K562 (cell line): ENCODE results near the gene CDKN2AIPNL. TPM values are rescaled to one million over a fixed set of nuclear protein-coding genes. Genes with fewer than 3 reads are reported as not detected.

Experiments
- ATAC-seq: fragments of 200-7000 bp; cut with Tn5 transposase; 3 replicates; pipeline ENCODE4 v1.9.1; 2020; ENCODE audit warnings: moderate library complexity
- BruUV-seq: library from RNA; stranded (reverse); fragments of 400-500 nt; replicated peaks from 2 replicates; lab custom pipeline; 2021; lab: Mats Ljungman, UMichigan
- CTCF ChIA-PET: fragments of 300-600 bp; formaldehyde crosslinking; extraction: SDS; loops from one replicate; lab custom pipeline; 2021; ENCODE audit warnings: low intra/inter-chr PET ratio; lab: Yijun Ruan, JAX
- POLR2A ChIA-PET: fragments of 300-600, 350-650 bp; sonication (Branson Sonifier 250); formaldehyde crosslinking; extraction: SDS; loops from one replicate; lab custom pipeline; 2021; ENCODE audit warnings: antibody characterized with exemption, inconsistent platforms; lab: Yijun Ruan, JAX
- DNase-seq, 4 experiments: peaks; one replicate each; pipeline versions ENCODE4 v3.0.0 to v3.0.0-alpha.2; 2011 to 2018; ENCODE audit warnings: low spot score in 3 of 4, mixed read lengths in 3 of 4; ENCODE audit errors: extremely low read depth in 1 of 4
- FAIRE-seq: peaks from 2 replicates; lab custom pipeline; 2011; peaks lifted over from hg19 to GRCh38; lab: Jason Lieb, UNC
- H2AFZ ChIP-seq: 2 replicates; pipeline ENCODE4 v1.6.0; 2011; ENCODE audit warnings: low read depth, low read length, control low read depth, inconsistent platforms
- H3K27ac ChIP-seq: fragments of 200-600 bp; 3 replicates; pipeline ENCODE4 v1.8.0; 2011; ENCODE audit warnings: low read depth, mild to moderate bottlenecking, control low read depth, inconsistent platforms, low read length, moderate library complexity, mixed read lengths; ENCODE audit errors: extremely low read depth
- H3K27me3 ChIP-seq, 2 experiments: fragments of 300-600 bp in 1 of 2; 2 replicates in 1 of 2; 3 replicates in 1 of 2; pipeline versions ENCODE4 v1.6.0 to v1.8.0; 2011; ENCODE audit warnings: inconsistent platforms in 2 of 2, low read length in 2 of 2, mild to moderate bottlenecking in 1 of 2, mixed read lengths in 1 of 2, moderate library complexity in 1 of 2; ENCODE audit not compliant: control insufficient read depth in 2 of 2, insufficient read depth in 2 of 2
- H3K36me3 ChIP-seq: fragments of 300-600 bp; 3 replicates; pipeline ENCODE4 v1.8.0; 2011; ENCODE audit warnings: mild to moderate bottlenecking, low read length, inconsistent platforms; ENCODE audit not compliant: control insufficient read depth, insufficient read depth
- H3K4me1 ChIP-seq, 2 experiments: fragments of 200-600 bp in 1 of 2; replicated peaks in 1 of 2; 2 replicates in 1 of 2; 3 replicates in 1 of 2; pipeline versions ENCODE4 v1.5.1 to v1.8.0; 2011; ENCODE audit warnings: inconsistent platforms in 2 of 2, low read length in 2 of 2, mild to moderate bottlenecking in 1 of 2, mixed read lengths in 1 of 2, moderate library complexity in 1 of 2; ENCODE audit not compliant: control insufficient read depth in 2 of 2, insufficient read depth in 2 of 2
- H3K4me2 ChIP-seq: 2 replicates; pipeline ENCODE4 v1.6.1; 2011; ENCODE audit warnings: low read length, control low read depth, inconsistent platforms, mixed read lengths; ENCODE audit not compliant: insufficient read depth
- H3K4me3 ChIP-seq: fragments of 200-600 bp; sonication (generic), shearing (Covaris generic); 2 replicates; pipeline ENCODE4 v1.5.1; 2016; ENCODE audit warnings: control low read depth, inconsistent platforms
- H3K79me2 ChIP-seq: fragments of 200-600 bp; 3 replicates; pipeline ENCODE4 v1.8.0; 2011; ENCODE audit warnings: low read length, inconsistent platforms; ENCODE audit not compliant: control insufficient read depth, insufficient read depth
- H3K9ac ChIP-seq, 2 experiments: 2 replicates each; pipeline versions ENCODE4 v1.6.0 to v1.6.1; 2011; ENCODE audit warnings: low read depth in 2 of 2, low read length in 2 of 2, control low read depth in 1 of 2, inconsistent platforms in 1 of 2, mild to moderate bottlenecking in 1 of 2, mixed read lengths in 1 of 2; ENCODE audit not compliant: insufficient read depth in 1 of 2
- H3K9me1 ChIP-seq: one replicate; pipeline ENCODE4 v1.6.0; 2011; ENCODE audit warnings: inconsistent platforms, mild to moderate bottlenecking, low read length, moderate library complexity; ENCODE audit not compliant: control insufficient read depth, insufficient read depth
- H3K9me3 ChIP-seq: replicated peaks from 2 replicates; pipeline ENCODE4 v1.5.1; 2011; ENCODE audit warnings: low read depth, low read length, inconsistent platforms; ENCODE audit not compliant: control insufficient read depth, insufficient read depth
- H4K20me1 ChIP-seq: replicated peaks from 2 replicates; pipeline ENCODE4 v1.6.1; 2011; ENCODE audit warnings: low read length, inconsistent platforms, mixed read lengths; ENCODE audit not compliant: control insufficient read depth, insufficient read depth
- CHCHD3 ChIP-seq: fragments of 250-450 bp; sonication (Bioruptor Pico); IDR thresholded peaks from 2 replicates; pipeline ENCODE4 v2.1.2; 2022; ENCODE audit warnings: mild to moderate bottlenecking
- CREM ChIP-seq: IDR thresholded peaks from 2 replicates; pipeline ENCODE4 v1.6.1; 2014; ENCODE audit warnings: antibody characterized with exemption, low read depth
- EZH2 ChIP-seq: IDR thresholded peaks from 2 replicates; pipeline ENCODE4 v1.6.1; 2012; ENCODE audit warnings: low read depth, mild to moderate bottlenecking, inconsistent platforms, low read length, borderline replicate concordance
- MEF2D ChIP-seq: conservative IDR thresholded peaks from 2 replicates; pipeline ENCODE4 v1.6.1; 2016; ENCODE audit warnings: low read depth, missing genetic modification characterization, missing compliant biosample characterization
- NFRKB ChIP-seq: fragments of 450-650 bp; IDR thresholded peaks from 2 replicates; pipeline ENCODE4 v1.6.1; 2016; ENCODE audit warnings: low read depth
- POLR2A ChIP-seq: fragments of 450-650 bp; conservative IDR thresholded peaks from 2 replicates; pipeline ENCODE4 v1.6.1; 2016
- RBM25 ChIP-seq: fragments of 200-400 bp; formaldehyde crosslinking; IDR thresholded peaks from 2 replicates; pipeline ENCODE4 v1.6.1; 2018; ENCODE audit warnings: low read length, low read depth, moderate library complexity; ENCODE audit not compliant: severe bottlenecking
- SLC30A9 ChIP-seq: fragments of 250-450 bp; sonication (Bioruptor Pico); IDR thresholded peaks from 2 replicates; pipeline ENCODE4 v1.8.0; 2022; ENCODE audit warnings: mild to moderate bottlenecking, moderate library complexity
- STAT5B ChIP-seq: fragments of 250-450 bp; sonication (Bioruptor Pico); IDR thresholded peaks from 2 replicates; pipeline ENCODE4 v1.8.0; 2021; ENCODE audit warnings: mild to moderate bottlenecking, inconsistent platforms
- TAF9B ChIP-seq: fragments of 450-650 bp; IDR thresholded peaks from 2 replicates; pipeline ENCODE4 v1.6.1; 2018; ENCODE audit warnings: mild to moderate bottlenecking; ENCODE audit not compliant: partially characterized antibody
- ZFPM2 ChIP-seq: fragments of 250-450 bp; sonication (Bioruptor Pico); IDR thresholded peaks from 2 replicates; pipeline ENCODE4 v1.5.1; 2022; ENCODE audit warnings: mild to moderate bottlenecking
- ZNF384 ChIP-seq: IDR thresholded peaks from 2 replicates; pipeline ENCODE4 v1.6.1; 2012; ENCODE audit warnings: low read depth, low read length, improper control_type of control experiment
- ZNF766 ChIP-seq: fragments of 200-800 bp; sonication (Bioruptor generic); conservative IDR thresholded peaks from 2 replicates; pipeline ENCODE4 v1.6.1; 2016; ENCODE audit warnings: missing genetic modification characterization, missing compliant biosample characterization
- WGBS: fragments of 100-300 bp; shearing (Covaris generic); methylation state at CpG from one replicate; pipeline ENCODE4 v1.1.6; 2016; ENCODE audit warnings: low coverage, mixed read lengths; ENCODE audit not compliant: insufficient coverage; ENCODE audit errors: missing lambda C conversion rate; 5-methylcytosine and 5-hydroxymethylcytosine counted together
- in situ Hi-C: fragments of 300-500 bp; cut with MboI; formaldehyde crosslinking; loops from 4 replicates; pipeline ENCODE4 v1.15.0; 2018; ENCODE audit warnings: inconsistent platforms, mixed read lengths
- intact Hi-C: fragments of 100-400 bp; cut with micrococcal nuclease; formaldehyde crosslinking; loops from 2 replicates; pipeline ENCODE4 v1.14.2; 2022
- polyA plus RNA-seq, 8 experiments: library from polyadenylated mRNA; depleted of rRNA in 4 of 8; stranded (reverse) in 5 of 8; unstranded in 3 of 8; fragments of >200 nt; fragmentation: Nextera tagmentation in 2 of 8; fragmentation: Illumina TruSeq in 1 of 8; extraction: Ambion mirVana in 2 of 8; extraction: Trizol in 1 of 8; gene quantifications; 2 replicates each; pipeline versions ENCODE4 v1.2.1 to v1.2.3, GENCODE V29; 2011 to 2014; ENCODE audit warnings: inconsistent platforms in 1 of 8, missing spikeins in 1 of 8
- total RNA-seq, 7 experiments: library from RNA; depleted of rRNA in 6 of 7; stranded (reverse); fragments of >200 nt in 6 of 7; fragmentation: Illumina TruSeq in 2 of 7; extraction: Trizol in 2 of 7; gene quantifications; 2 replicates each; pipeline versions ENCODE4 v1.2.1 to v1.2.3, GENCODE V29; 2011 to 2021; ENCODE audit warnings: low replicate concordance in 1 of 7
- TF ChIP-seq, protein P1 (sequence below): fragments of 250-450 bp; sonication (Bioruptor Pico); IDR thresholded peaks from 2 replicates; pipeline ENCODE4 v1.4.0; 2020; ENCODE audit warnings: mild to moderate bottlenecking
- TF ChIP-seq, protein P2 (sequence below), 2 experiments: fragments of 450-650 bp in 1 of 2; sonication (generic) in 1 of 2; formaldehyde crosslinking in 1 of 2; IDR thresholded peaks in 1 of 2; conservative IDR thresholded peaks in 1 of 2; 2 replicates each; pipeline versions ENCODE4 v1.6.1 to v1.8.1; 2016 to 2023; ENCODE audit warnings: mild to moderate bottlenecking in 2 of 2, moderate library complexity in 2 of 2, inconsistent platforms in 1 of 2, missing genetic modification reagents in 1 of 2
- TF ChIP-seq, protein P3 (sequence below): fragments of 250-450 bp; sonication (Bioruptor Pico); IDR thresholded peaks from 2 replicates; pipeline ENCODE4 v1.8.0; 2022; ENCODE audit warnings: inconsistent platforms, mild to moderate bottlenecking, moderate library complexity, borderline replicate concordance
- TF ChIP-seq, protein P4 (sequence below): fragments of 250-450 bp; sonication (Bioruptor Pico); IDR thresholded peaks from 2 replicates; pipeline ENCODE4 v1.8.0; 2022; ENCODE audit warnings: moderate library complexity, mild to moderate bottlenecking, inconsistent platforms
- TF ChIP-seq, protein P5 (sequence below): fragments of 200-800 bp; sonication (Bioruptor generic); IDR thresholded peaks from 2 replicates; pipeline ENCODE4 v1.6.1; 2017; ENCODE audit warnings: missing genetic modification characterization, missing compliant biosample characterization

The CDKN2AIPNL gene
- total and polyA plus RNA-seq, 9 of the 15 experiments (the other 6 are each of a cell fraction or from before 2014, with no cell fraction given): 19.9 to 46.9 (median 42.2) TPM

DNA sequence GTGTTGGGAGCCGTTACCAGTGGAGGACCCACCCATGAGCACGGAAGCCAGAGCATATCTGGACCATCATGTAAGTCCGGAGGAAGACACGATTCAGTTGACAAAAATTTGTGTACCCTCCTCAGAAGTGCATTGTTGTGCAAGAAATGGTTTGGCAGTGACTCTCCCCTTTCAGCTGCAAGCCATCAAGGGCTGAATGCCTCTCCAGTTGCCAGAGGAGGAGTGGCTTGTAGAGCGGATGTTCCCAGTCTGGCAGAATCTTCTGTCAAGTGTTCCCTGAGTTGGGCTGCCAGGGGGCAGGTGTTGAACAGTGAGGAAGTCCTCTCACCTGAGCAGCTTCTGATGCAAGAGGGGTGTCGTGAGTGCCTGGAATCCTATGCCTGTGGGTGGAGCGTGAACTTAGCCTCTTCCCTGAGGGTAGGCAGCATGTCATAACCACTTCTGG is 27.6 kb upstream of the CDKN2AIPNL start:
- ChIA-PET POLR2A (interaction anchor here (1.0 to 1.5 kb wide), 3 partner anchors 10 to 140 kb away, joined by 3 to 5 read pairs (median 4); no protein-coding TSS in a partner anchor), CTCF (no interaction called here)
- no peak for DNase-seq
- Histone ChIP-seq H4K20me1 (no peaks in the 10 kb centered on the region), H2AFZ (no peak overlapping the region), H3K27ac (no peak overlapping the region), H3K9me1 (no peaks in the 10 kb centered on the region), H3K9ac (no peak overlapping the region), H3K4me3 (no peak overlapping the region), H3K4me2 (no peak overlapping the region), H3K36me3 (no peaks in the 10 kb centered on the region), H3K79me2 (no peaks in the 10 kb centered on the region), H3K9me3 (no peaks in the 10 kb centered on the region), H3K27me3 (no peaks in the 10 kb centered on the region; a peak in 1 of 5 replicates), H3K4me1 (peaks cover 27 to 30% of the 10 kb centered on the region in 2 experiments; a peak in 4 of 5 replicates)
- intact Hi-C loops: no loop called here
- ATAC-seq: no peak
- no peak for FAIRE-seq
- 73% methylated on average over 7 of the region's 7 CpGs for WGBS
- in situ Hi-C loops: no loop called here
- BruUV-seq: no TSS peak
- TF ChIP-seq TAF9B (no peak), NFRKB (no peak), CREM (no peak), CHCHD3 (no peak), MEF2D (tag) (no peak), RBM25 (no peak), ZFPM2 (CRISPR knock-in tag) (no peak), ZNF384 (no peak), STAT5B (CRISPR knock-in tag) (no peak), ZNF766 (CRISPR knock-in tag) (no peak), POLR2A (no peak), EZH2 (no peak), SLC30A9 (no peak)
- TF ChIP-seq, protein P1, sequence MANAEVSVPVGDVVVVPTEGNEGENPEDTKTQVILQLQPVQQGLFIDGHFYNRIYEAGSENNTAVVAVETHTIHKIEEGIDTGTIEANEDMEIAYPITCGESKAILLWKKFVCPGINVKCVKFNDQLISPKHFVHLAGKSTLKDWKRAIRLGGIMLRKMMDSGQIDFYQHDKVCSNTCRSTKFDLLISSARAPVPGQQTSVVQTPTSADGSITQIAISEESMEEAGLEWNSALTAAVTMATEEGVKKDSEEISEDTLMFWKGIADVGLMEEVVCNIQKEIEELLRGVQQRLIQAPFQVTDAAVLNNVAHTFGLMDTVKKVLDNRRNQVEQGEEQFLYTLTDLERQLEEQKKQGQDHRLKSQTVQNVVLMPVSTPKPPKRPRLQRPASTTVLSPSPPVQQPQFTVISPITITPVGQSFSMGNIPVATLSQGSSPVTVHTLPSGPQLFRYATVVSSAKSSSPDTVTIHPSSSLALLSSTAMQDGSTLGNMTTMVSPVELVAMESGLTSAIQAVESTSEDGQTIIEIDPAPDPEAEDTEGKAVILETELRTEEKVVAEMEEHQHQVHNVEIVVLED (CRISPR knock-in tag): no peak
- TF ChIP-seq, protein P2, sequence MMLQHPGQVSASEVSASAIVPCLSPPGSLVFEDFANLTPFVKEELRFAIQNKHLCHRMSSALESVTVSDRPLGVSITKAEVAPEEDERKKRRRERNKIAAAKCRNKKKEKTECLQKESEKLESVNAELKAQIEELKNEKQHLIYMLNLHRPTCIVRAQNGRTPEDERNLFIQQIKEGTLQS (IDR thresholded peaks at IDR 0.05): no peak
- TF ChIP-seq, protein P2 (CRISPR knock-in tag; conservative IDR thresholded peaks at IDR 0.05): no peak
- TF ChIP-seq, protein P3, sequence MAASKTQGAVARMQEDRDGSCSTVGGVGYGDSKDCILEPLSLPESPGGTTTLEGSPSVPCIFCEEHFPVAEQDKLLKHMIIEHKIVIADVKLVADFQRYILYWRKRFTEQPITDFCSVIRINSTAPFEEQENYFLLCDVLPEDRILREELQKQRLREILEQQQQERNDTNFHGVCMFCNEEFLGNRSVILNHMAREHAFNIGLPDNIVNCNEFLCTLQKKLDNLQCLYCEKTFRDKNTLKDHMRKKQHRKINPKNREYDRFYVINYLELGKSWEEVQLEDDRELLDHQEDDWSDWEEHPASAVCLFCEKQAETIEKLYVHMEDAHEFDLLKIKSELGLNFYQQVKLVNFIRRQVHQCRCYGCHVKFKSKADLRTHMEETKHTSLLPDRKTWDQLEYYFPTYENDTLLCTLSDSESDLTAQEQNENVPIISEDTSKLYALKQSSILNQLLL (CRISPR knock-in tag): no peak
- TF ChIP-seq, protein P4, sequence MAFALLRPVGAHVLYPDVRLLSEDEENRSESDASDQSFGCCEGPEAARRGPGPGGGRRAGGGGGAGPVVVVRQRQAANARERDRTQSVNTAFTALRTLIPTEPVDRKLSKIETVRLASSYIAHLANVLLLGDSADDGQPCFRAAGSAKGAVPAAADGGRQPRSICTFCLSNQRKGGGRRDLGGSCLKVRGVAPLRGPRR (CRISPR knock-in tag): no peak
- TF ChIP-seq, protein P5, sequence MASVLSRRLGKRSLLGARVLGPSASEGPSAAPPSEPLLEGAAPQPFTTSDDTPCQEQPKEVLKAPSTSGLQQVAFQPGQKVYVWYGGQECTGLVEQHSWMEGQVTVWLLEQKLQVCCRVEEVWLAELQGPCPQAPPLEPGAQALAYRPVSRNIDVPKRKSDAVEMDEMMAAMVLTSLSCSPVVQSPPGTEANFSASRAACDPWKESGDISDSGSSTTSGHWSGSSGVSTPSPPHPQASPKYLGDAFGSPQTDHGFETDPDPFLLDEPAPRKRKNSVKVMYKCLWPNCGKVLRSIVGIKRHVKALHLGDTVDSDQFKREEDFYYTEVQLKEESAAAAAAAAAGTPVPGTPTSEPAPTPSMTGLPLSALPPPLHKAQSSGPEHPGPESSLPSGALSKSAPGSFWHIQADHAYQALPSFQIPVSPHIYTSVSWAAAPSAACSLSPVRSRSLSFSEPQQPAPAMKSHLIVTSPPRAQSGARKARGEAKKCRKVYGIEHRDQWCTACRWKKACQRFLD: no peak
